ENCODE measurements around the gene SPAG16.

DNA sequence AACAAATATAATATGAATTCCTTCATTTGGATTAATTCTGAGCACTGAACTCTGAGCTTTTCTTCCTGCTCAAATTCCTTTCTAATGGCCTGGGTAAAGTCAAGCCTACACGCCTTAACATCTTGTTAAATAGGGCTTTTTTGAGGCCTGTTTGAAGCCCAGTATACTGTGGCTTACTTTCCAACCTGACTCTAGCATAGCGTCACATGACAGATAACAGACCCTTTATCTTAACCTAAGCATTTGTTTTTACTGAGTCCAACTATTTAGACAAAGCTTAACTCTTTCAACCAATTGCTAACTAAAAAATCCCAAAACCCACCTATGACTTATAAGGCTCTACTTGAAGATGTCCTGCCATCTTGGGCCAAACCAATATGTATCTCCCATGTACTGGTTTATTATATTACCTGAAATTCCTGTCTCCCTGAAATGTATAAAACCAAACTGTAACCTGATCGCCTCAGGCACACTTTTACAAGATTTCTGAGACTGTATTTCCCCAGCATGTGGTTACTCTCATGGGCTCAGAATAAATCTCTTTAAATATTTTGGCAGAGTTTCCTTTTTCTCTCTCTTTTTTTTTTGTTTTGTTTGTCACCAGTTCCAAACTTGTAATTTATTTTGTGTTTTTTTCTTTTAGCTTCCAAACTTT, 855.5 kb downstream of the SPAG16 start:
- TF ChIP-seq, protein P1, sequence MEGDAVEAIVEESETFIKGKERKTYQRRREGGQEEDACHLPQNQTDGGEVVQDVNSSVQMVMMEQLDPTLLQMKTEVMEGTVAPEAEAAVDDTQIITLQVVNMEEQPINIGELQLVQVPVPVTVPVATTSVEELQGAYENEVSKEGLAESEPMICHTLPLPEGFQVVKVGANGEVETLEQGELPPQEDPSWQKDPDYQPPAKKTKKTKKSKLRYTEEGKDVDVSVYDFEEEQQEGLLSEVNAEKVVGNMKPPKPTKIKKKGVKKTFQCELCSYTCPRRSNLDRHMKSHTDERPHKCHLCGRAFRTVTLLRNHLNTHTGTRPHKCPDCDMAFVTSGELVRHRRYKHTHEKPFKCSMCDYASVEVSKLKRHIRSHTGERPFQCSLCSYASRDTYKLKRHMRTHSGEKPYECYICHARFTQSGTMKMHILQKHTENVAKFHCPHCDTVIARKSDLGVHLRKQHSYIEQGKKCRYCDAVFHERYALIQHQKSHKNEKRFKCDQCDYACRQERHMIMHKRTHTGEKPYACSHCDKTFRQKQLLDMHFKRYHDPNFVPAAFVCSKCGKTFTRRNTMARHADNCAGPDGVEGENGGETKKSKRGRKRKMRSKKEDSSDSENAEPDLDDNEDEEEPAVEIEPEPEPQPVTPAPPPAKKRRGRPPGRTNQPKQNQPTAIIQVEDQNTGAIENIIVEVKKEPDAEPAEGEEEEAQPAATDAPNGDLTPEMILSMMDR (IDR thresholded peaks at IDR 0.05), result no peak
- no peak for TF ChIP-seq POLR2A (IDR thresholded peaks at IDR 0.05)

Data from heart left ventricle (tissue), 13 donors.